IPS-11a (cell line): ENCODE results near the gene IGSF9.
A peak's percentile ranks its signal among the peaks of the same experiment; 100 is the strongest.

Experiments
- H3K4me3 ChIP-seq: one replicate; pipeline ENCODE4 v1.5.1; 2013; ENCODE audit warnings: low read depth, low read length, control low read depth

Gene IGSF9

GRCh38 chr1:159947942-159948341 lies 2.5 kb upstream of the IGSF9 start:
- no peak overlapping the region for H3K4me3 ChIP-seq

- H3K4me3 ChIP-seq, result peak overlapping the region; percentile 73
Observed at GRCh38 chr1:159946242-159947187, 1.1 kb upstream of the IGSF9 start.

DNA sequence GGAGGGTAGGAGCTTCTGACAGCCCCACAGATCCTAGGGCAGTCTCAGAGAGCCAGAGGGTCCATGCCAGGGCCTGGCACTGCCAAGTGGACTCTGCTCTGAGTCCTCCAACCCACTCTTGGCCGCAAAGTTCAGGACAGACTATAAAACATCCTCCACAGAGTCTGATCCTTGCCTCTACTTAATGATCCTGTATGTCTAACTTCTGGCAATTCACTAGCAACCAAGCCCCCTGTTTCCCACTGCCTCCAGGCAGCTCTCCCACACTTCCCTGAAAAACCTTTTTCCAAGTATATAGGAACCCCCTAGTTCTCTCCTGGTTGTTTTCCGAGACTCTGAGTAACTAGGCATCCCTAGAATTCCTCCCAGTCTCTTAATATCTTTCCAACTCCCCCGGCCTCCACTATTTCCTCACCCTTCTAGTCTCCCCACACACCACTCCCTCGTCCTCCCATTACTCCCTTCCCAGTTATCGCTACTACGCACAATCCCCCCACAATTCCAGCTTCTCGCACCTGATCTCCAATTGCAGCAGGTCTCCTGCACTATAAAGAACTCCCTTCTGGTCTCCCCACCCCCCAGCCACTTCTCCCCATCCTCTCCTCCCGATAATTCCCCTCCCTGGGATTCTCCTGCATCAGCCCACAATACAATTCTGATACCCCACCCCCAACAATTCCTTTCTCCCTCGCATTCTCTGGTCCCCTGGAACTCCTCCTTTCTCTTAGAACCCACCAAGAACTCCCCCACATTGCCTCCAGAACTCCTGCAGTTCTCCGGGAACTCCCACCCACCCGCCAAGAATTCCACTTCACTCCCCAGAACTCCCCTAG lies 574 bp downstream of the IGSF9 start:
- H3K4me3 ChIP-seq, result peak overlapping the region; percentile 73

DNA sequence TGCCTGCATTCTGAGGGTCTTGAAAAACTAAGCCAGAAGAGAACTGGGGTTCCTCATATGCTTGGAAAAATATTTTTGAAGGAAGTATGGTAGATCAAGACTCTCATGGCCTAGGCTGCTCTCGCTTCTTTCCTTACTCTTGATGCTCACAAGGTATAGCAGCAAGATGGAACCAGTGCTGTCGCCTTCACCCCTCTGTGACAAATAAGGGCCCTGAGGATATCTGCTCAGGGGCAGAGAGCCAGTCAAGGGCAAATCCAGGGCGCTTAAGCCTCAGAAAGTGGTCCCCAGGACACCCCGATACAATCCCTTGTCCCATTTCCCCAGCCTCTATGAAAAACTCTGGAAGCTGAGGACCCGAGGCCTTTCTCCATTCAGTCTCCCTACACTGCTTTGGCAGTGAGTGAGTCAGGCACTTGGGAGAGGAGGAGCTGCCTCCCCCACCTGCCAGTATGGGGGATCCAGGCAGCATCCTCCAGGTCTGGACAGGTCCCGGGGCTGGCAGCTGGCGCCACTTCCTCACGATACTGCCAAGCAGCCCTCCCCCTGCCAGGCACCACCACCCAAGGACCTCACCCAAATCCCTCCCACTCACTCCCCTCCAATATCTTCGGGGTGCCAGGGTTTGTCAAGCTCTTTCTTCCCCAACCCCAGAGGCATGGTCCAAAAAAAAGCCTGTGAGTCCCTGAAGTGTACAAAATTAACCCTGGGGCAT lies 1.3 kb downstream of the IGSF9 start:
- H3K4me3 ChIP-seq, result no peak overlapping the region

- no peak overlapping the region for H3K4me3 ChIP-seq
Observed at GRCh38 chr1:159943278-159943640, 2.2 kb downstream of the IGSF9 start.

GRCh38 chr1:159942632-159943277 lies 2.7 kb downstream of the IGSF9 start:
- H3K4me3 ChIP-seq, result no peak overlapping the region

- no peak overlapping the region for H3K4me3 ChIP-seq
Observed at GRCh38 chr1:159941591-159942560, 3.5 kb downstream of the IGSF9 start.

GRCh38 chr1:159941141-159941540 lies 4.3 kb downstream of the IGSF9 start:
- no peak overlapping the region for H3K4me3 ChIP-seq

DNA sequence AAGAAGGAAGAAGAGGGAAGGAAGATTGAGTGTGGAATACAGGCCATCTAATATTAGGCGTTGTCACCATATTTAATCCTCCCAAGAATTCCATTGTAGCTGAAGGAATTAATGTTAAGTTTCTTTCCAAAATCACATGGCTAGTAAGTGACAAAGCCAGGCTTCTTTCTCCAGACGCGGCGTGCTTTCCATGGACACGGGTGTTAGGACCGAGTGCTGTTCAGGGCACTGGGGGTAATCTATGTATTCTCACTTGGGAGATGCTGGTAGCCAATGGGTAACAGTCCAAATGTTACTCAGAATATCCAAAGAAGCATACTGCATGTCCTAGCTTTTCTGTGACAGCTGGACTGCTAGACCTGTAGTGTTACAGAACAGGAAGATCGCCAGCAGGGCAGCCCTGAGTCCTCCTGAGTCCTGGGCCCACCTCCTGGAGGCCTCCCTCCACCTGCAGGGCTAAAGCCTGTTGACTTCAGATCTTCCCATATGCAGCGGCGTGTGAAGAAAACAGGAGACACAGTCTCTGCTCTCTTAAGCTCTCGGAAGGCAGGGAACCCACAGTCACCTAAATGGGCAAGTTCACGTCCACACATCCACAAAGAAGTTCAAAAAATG lies 5.3 kb downstream of the IGSF9 start:
- H3K4me3 ChIP-seq, result no peak overlapping the region

- no peak overlapping the region for H3K4me3 ChIP-seq
Observed at GRCh38 chr1:159939678-159940002, 5.8 kb downstream of the IGSF9 start.

DNA sequence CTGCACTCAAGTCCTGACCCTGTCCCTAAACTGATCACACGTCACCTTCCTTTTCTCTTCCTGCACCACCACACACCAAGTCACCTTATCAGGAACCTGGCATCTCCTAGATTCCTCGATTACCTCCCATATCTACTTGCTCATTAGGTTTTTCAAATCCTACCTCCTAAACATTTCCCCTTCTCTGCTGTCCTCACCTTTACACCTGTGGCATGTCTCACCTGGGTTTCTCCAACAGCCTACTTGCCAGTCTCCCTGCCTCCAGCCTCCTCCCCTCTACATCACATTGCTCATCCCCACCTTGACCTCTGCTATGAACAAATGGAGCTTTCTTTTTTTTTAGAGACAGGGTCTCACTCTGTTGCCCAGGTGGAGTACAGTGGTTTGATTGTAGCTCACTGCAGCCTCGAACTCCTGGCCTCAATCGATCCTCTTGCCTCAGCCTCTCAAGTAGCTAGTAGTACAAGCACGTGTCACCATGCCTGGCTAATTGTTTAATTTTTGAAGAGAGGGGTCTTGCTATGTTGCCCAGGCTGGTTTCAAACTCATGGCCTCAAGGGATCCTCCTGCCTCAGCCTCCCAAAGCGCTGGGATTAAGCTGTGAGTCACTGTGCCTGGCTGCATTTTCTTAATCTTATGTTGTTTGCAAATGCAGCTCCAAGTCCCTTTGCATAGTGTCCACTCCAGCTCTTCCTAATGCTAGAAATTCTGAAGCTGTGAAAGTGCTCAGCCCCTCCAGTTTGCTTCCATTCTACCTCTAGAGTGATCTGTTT lies 6.3 kb downstream of the IGSF9 start:
- no peak overlapping the region for H3K4me3 ChIP-seq

DNA sequence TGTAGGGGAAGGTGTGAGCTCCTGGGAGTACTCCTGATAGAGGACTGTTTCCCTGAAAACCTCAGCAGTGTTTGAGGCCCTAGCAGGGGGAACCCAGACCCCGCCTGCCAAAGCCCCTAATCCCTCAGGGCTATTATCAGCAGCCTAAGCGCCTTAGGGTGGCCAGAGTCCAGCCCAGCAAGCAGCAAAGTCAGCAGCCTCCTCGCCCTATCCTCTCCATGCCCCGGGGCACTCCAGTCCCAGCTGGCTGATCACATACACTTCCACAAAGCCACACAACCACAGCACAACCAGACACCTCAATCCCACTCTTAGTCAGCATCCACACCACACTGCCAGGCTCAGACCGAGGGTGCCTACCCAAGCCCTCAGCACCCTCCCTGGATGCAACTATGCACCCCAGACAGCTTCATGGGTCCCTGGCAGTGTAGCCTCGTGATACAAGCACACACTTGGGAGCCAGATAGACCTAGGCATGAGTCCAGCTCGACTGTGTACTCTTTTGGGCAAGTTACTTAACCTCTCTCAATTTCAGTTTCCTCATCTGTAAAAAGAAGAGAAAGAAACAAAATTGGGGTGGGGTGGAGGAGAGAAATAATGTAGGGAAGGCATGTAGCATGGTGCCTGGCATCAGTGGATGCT lies 7.1 kb downstream of the IGSF9 start:
- no peak overlapping the region for H3K4me3 ChIP-seq

- H3K4me3 ChIP-seq, result no peak overlapping the region
Observed at GRCh38 chr1:159937054-159937750, 8.2 kb downstream of the IGSF9 start.

- H3K4me3 ChIP-seq, result no peak overlapping the region
Observed at GRCh38 chr1:159936273-159936904, 9.0 kb downstream of the IGSF9 start.

DNA sequence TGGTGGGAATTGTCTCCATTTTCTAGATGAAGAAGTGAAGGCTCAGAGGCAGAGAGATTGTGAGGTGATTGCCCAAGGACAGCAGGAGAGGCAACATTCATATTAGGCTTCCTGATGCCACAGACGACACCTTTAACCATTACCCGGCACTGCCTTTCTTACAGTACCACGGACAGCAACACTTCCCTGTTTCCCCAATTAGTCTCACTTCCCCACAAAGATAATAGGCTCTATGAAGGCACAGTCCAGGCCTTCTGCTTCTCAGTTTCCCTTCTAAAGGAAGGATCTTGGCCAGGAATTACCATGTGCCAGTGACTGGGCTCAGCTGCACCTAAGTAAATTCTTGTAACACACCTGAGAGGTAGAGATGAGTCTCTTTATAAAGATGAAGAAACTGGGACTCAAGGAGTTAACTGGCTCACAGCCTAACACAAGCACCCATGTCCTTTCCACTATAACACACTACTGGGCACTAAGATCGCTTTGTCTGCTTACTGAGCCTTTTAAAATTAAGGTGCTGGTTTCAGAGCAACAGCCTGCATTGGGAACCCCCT lies 9.6 kb downstream of the IGSF9 start:
- H3K4me3 ChIP-seq, result no peak overlapping the region

DNA sequence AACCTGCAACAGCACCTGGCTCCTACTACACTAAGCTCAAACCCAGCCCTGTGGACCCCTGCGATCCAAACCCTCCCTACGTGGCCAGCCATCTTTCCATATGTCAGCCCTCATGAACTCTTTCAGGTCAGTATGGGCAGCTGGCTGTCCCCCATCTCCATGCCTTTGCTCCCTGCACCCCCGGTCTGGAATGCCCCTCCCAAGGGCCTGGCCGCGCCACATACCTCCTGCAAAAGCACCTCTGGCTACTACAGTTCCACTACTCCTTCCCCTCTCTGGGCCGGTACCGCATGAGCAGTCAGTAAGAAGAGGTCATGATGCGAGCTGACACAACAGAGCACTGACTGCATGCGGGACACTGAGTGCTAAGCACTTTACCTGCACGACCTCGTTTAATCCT lies 10.1 kb downstream of the IGSF9 start:
- no peak overlapping the region for H3K4me3 ChIP-seq
